Stimulated activated CD8-positive, alpha-beta memory T cell treated with anti-CD3 and anti-CD28 coated beads, Interleukin-7, amount 100 ng/mL, for 1 hour (primary cell): ENCODE measurements around the gene TUT1.
"Not testable (repeated sequence)": the region's sequence is repeated elsewhere in the genome, so short reads cannot be mapped to it uniquely, and the experiment has no call there.

Source experiments
- DNase-seq, 2 donors: peaks; one replicate each; pipeline ENCODE4 v3.0.0-alpha.2; 2020; ENCODE audit warnings: low read depth in 2 of 2

Gene TUT1

GRCh38 chr11:62604460-62605120 lies 13.3 kb upstream of the TUT1 start:
- no peak for DNase-seq

- DNase-seq = no peak
These were observed 12.5 kb upstream of the TUT1 start for GRCh38 chr11:62603776-62604299.

GRCh38 chr11:62603072-62603408 lies 11.7 kb upstream of the TUT1 start:
- DNase-seq = no peak

GRCh38 chr11:62602141-62603071 lies 11.1 kb upstream of the TUT1 start:
- DNase-seq = no peak

GRCh38 chr11:62601372-62602140 lies 10.2 kb upstream of the TUT1 start, which contains the start of gene MTA2:
MTA2 (minus strand) TSS chr11:62601865; CDS start chr11:62601450, 415 bp downstream.
- peak; percentile 99 for DNase-seq

- DNase-seq = no peak
These were observed 9.7 kb upstream of the TUT1 start for GRCh38 chr11:62601122-62601371.

GRCh38 chr11:62600367-62601121 lies 9.2 kb upstream of the TUT1 start:
- DNase-seq = no peak

GRCh38 chr11:62599901-62600300 lies 8.6 kb upstream of the TUT1 start:
- DNase-seq = no peak

- peak; percentile 80 to 88 for DNase-seq
These were observed 7.9 kb upstream of the TUT1 start for GRCh38 chr11:62599069-62599696.

- DNase-seq = no peak
These were observed 3.8 kb upstream of the TUT1 start for GRCh38 chr11:62595124-62595523.

GRCh38 chr11:62593434-62594044 lies 2.2 kb upstream of the TUT1 start:
- peak; percentile 52 to 64 for DNase-seq

- DNase-seq = no peak
These were observed 1.7 kb upstream of the TUT1 start for GRCh38 chr11:62592989-62593421.

- no peak for DNase-seq
These were observed 958 bp upstream of the TUT1 start for GRCh38 chr11:62592146-62592815.

- DNase-seq = no peak
These were observed 2.2 kb downstream of the TUT1 start for GRCh38 chr11:62588966-62589637.

GRCh38 chr11:62585356-62585755 lies 6.0 kb downstream of the TUT1 start:
- not testable (repeated sequence) for DNase-seq

GRCh38 chr11:62581735-62582134 lies 9.6 kb downstream of the TUT1 start:
- not testable (repeated sequence) for DNase-seq

GRCh38 chr11:62580959-62581715 lies 10.2 kb downstream of the TUT1 start:
- no peak for DNase-seq

- DNase-seq = no peak
These were observed 12.1 kb downstream of the TUT1 start for GRCh38 chr11:62579252-62579651.

GRCh38 chr11:62578541-62578940 lies 12.8 kb downstream of the TUT1 start:
- DNase-seq = no peak
